Measurements from ENCODE around the gene ZBTB20.

Gene ZBTB20

GRCh38 chr3:114650808-114651207 is 496.3 kb downstream of the ZBTB20 start:
- TF ChIP-seq CTCF (IDR thresholded peaks at IDR 0.05; ENCODE audit: control insufficient read depth, insufficient read depth, low read depth, low read length, missing control alignments): no peak
- DNase-seq (ENCODE audit: low read depth): peak; percentile 33
- H3K4me3 ChIP-seq (ENCODE audit: control insufficient read depth, low read depth, low read length): no peak overlapping the region

GRCh38 chr3:114649331-114649730 is 497.8 kb downstream of the ZBTB20 start:
- no peak overlapping the region for H3K4me3 ChIP-seq (ENCODE audit: control insufficient read depth, low read depth, low read length)
- TF ChIP-seq CTCF (IDR thresholded peaks at IDR 0.05; ENCODE audit: control insufficient read depth, insufficient read depth, low read depth, low read length, missing control alignments): no peak
- no peak for DNase-seq (ENCODE audit: low read depth)

GRCh38 chr3:114646526-114646925 is 500.6 kb downstream of the ZBTB20 start:
- no peak for TF ChIP-seq CTCF (IDR thresholded peaks at IDR 0.05; ENCODE audit: control insufficient read depth, insufficient read depth, low read depth, low read length, missing control alignments)
- DNase-seq (ENCODE audit: low read depth): no peak

GRCh38 chr3:114645392-114645791 is 501.7 kb downstream of the ZBTB20 start:
- H3K4me3 ChIP-seq (ENCODE audit: control insufficient read depth, low read depth, low read length): no peak overlapping the region
- no peak for TF ChIP-seq CTCF (IDR thresholded peaks at IDR 0.05; ENCODE audit: control insufficient read depth, insufficient read depth, low read depth, low read length, missing control alignments)
- DNase-seq (ENCODE audit: low read depth): no peak

More at GRCh38 chr3:114646526-114646925, 500.6 kb downstream of the ZBTB20 start:
- H3K4me3 ChIP-seq (ENCODE audit: control insufficient read depth, low read depth, low read length): no peak overlapping the region

GRCh38 chr3:114644367-114644766 is 502.7 kb downstream of the ZBTB20 start:
- no peak overlapping the region for H3K4me3 ChIP-seq (ENCODE audit: control insufficient read depth, low read depth, low read length)
- no peak for TF ChIP-seq CTCF (IDR thresholded peaks at IDR 0.05; ENCODE audit: control insufficient read depth, insufficient read depth, low read depth, low read length, missing control alignments)
- no peak for DNase-seq (ENCODE audit: low read depth)

GRCh38 chr3:114642951-114643741 is 503.9 kb downstream of the ZBTB20 start:
- DNase-seq (ENCODE audit: low read depth): no peak
- no peak overlapping the region for H3K4me3 ChIP-seq (ENCODE audit: control insufficient read depth, low read depth, low read length)
- no peak for TF ChIP-seq CTCF (IDR thresholded peaks at IDR 0.05; ENCODE audit: control insufficient read depth, insufficient read depth, low read depth, low read length, missing control alignments)
